Measurements from ENCODE around the gene XAB2.
"Not testable (repeated sequence)": the region's sequence is repeated elsewhere in the genome, so short reads cannot be mapped to it uniquely, and the experiment has no call there.

GRCh38 chr19:7643629-7644549, 14.5 kb upstream of the XAB2 start:
- not testable (repeated sequence) for TF ChIP-seq CTCF, POLR2A (IDR thresholded peaks at IDR 0.05)

Data from adrenal gland (tissue), 5 donors.